ENCODE measurements around the gene NIPBL. TPM values are rescaled to one million over a fixed set of nuclear protein-coding genes. Genes with fewer than 3 reads are reported as not detected.

NIPBL gene
- total RNA-seq, 2 donors from 2014 or later = 43.2 to 53.6 TPM

- Histone ChIP-seq H3K27me3 (replicated peaks; ENCODE audit: insufficient read depth) (no peaks in the 10 kb centered on the region), H3K27ac (no peak overlapping the region), H3K36me3 (no peaks in the 10 kb centered on the region), H3K4me1 (replicated peaks) (no peaks in the 10 kb centered on the region), H3K4me3 (no peak overlapping the region), H3K9me3 (no peaks in the 10 kb centered on the region)
- intact Hi-C loops (cut with DNase I) = no loop called here
- no peak for DNase-seq (ENCODE audit: low spot score)
- no peak for TF ChIP-seq POLR2AphosphoS5 (IDR thresholded peaks at IDR 0.05)
- WGBS = 99% methylated on average over 5 of the region's 5 CpGs
These were observed 161.3 kb downstream of the NIPBL start for GRCh38 chr5:37037840-37038239.

GRCh38 chr5:37039824-37040223 is 163.3 kb downstream of the NIPBL start:
- H3K27ac ChIP-seq = no peak overlapping the region
- no peak overlapping the region for H3K4me3 ChIP-seq
- no peaks in the 10 kb centered on the region for H3K36me3 ChIP-seq
- WGBS = 89% methylated on average over 1 of the region's 1 CpG
- intact Hi-C loops (cut with DNase I) = no loop called here
- no peak for DNase-seq (ENCODE audit: low spot score)
- H3K9me3 ChIP-seq = no peaks in the 10 kb centered on the region
- TF ChIP-seq POLR2AphosphoS5 (IDR thresholded peaks at IDR 0.05) (no peak), POLR2A (IDR thresholded peaks at IDR 0.05) (no peak)
- TF ChIP-seq, protein P1, sequence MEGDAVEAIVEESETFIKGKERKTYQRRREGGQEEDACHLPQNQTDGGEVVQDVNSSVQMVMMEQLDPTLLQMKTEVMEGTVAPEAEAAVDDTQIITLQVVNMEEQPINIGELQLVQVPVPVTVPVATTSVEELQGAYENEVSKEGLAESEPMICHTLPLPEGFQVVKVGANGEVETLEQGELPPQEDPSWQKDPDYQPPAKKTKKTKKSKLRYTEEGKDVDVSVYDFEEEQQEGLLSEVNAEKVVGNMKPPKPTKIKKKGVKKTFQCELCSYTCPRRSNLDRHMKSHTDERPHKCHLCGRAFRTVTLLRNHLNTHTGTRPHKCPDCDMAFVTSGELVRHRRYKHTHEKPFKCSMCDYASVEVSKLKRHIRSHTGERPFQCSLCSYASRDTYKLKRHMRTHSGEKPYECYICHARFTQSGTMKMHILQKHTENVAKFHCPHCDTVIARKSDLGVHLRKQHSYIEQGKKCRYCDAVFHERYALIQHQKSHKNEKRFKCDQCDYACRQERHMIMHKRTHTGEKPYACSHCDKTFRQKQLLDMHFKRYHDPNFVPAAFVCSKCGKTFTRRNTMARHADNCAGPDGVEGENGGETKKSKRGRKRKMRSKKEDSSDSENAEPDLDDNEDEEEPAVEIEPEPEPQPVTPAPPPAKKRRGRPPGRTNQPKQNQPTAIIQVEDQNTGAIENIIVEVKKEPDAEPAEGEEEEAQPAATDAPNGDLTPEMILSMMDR (IDR thresholded peaks at IDR 0.05) = no peak
- no peaks in the 10 kb centered on the region for H3K27me3 ChIP-seq (replicated peaks; ENCODE audit: insufficient read depth)
- H3K4me1 ChIP-seq (replicated peaks) = no peaks in the 10 kb centered on the region

GRCh38 chr5:37043693-37044092 is 167.1 kb downstream of the NIPBL start:
- no peak for TF ChIP-seq POLR2A (IDR thresholded peaks at IDR 0.05)
- TF ChIP-seq, protein P1 (IDR thresholded peaks at IDR 0.05) = no peak
- TF ChIP-seq POLR2AphosphoS5 (IDR thresholded peaks at IDR 0.05) = no peak
- DNase-seq (ENCODE audit: low spot score) = no peak
- Histone ChIP-seq H3K4me1 (replicated peaks) (no peaks in the 10 kb centered on the region), H3K27me3 (replicated peaks; ENCODE audit: insufficient read depth) (no peaks in the 10 kb centered on the region), H3K9me3 (no peaks in the 10 kb centered on the region), H3K4me3 (no peak overlapping the region), H3K36me3 (no peaks in the 10 kb centered on the region), H3K27ac (no peak overlapping the region)
- WGBS = 80% methylated on average over 2 of the region's 2 CpGs
- intact Hi-C loops (cut with DNase I) = no loop called here

DNA sequence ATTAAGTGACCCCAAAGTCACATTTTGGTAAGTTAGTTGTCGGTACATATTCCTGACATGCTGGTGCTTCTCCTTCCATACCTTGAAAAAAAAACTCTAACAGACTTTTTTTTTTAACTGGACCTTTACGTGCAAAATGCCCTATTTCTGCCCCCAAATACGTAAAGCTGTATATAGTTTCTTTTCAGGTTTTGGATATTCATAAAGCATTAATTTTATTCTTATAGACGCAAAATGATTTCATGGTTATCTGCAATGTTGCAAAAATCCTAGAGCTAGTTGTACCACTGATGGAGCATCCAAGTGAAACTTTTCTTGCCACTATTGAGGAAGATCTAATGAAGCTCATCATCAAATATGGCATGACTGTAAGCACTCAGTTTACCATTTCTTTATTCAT is 167.6 kb downstream of the NIPBL start:
- 94% methylated on average over 4 of the region's 4 CpGs for WGBS
- no peak for DNase-seq (ENCODE audit: low spot score)

DNA sequence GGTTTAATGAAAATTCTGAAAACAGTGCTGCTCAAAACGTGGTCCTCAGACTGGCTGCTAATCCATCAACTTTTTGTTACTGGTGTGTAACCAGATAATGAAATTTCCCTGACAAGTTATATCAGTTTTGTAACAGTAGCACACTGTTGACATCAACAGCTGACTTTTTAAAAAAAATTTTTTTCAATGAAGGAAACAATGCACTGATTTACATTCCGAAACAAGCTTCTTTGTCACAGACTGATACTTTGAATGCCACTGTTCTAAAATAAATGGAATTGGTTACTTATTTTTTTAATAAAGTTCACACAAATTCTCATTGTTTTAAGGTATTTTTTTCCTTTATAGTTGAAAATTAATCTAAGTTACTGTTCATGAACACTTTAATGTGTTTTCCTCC is 169.1 kb downstream of the NIPBL start:
- H3K36me3 ChIP-seq = no peaks in the 10 kb centered on the region
- H3K4me3 ChIP-seq = no peak overlapping the region
- H3K27me3 ChIP-seq (replicated peaks; ENCODE audit: insufficient read depth) = no peaks in the 10 kb centered on the region
- intact Hi-C loops (cut with DNase I) = no loop called here
- no peak overlapping the region for H3K27ac ChIP-seq
- 88% methylated on average over 2 of the region's 2 CpGs for WGBS
- H3K4me1 ChIP-seq (replicated peaks) = no peaks in the 10 kb centered on the region
- TF ChIP-seq POLR2A (IDR thresholded peaks at IDR 0.05) (no peak), POLR2AphosphoS5 (IDR thresholded peaks at IDR 0.05) (no peak)
- TF ChIP-seq, protein P1 (IDR thresholded peaks at IDR 0.05) = no peak
- H3K9me3 ChIP-seq = no peaks in the 10 kb centered on the region
- DNase-seq (ENCODE audit: low spot score) = no peak

More for the DNA sequence above, 167.6 kb downstream of the NIPBL start:
- Histone ChIP-seq H3K36me3 (no peaks in the 10 kb centered on the region), H3K27me3 (replicated peaks; ENCODE audit: insufficient read depth) (no peaks in the 10 kb centered on the region), H3K9me3 (no peaks in the 10 kb centered on the region), H3K4me1 (replicated peaks) (no peaks in the 10 kb centered on the region), H3K27ac (no peak overlapping the region), H3K4me3 (no peak overlapping the region)
- intact Hi-C loops (cut with DNase I) = no loop called here
- TF ChIP-seq POLR2A (IDR thresholded peaks at IDR 0.05) = no peak
- TF ChIP-seq, protein P1 (IDR thresholded peaks at IDR 0.05) = no peak
- no peak for TF ChIP-seq POLR2AphosphoS5 (IDR thresholded peaks at IDR 0.05)
